IPS DF 4.7 (cell line): ENCODE results near the gene ARHGAP27.

Experiments
- DNase-seq: peaks from one replicate; pipeline ENCODE4 v3.0.0-alpha.2; 2013; ENCODE audit warnings: low spot score; ENCODE audit errors: extremely low read depth

ARHGAP27 gene

GRCh38 chr17:45410144-45411091, 22.3 kb downstream of the ARHGAP27 start:
- no peak for DNase-seq

GRCh38 chr17:45409659-45410076, 23.0 kb downstream of the ARHGAP27 start:
- DNase-seq = no peak

- no peak for DNase-seq
These were observed 23.9 kb downstream of the ARHGAP27 start for GRCh38 chr17:45408611-45409421.

- no peak for DNase-seq
These were observed 26.6 kb downstream of the ARHGAP27 start for GRCh38 chr17:45406107-45406506.

GRCh38 chr17:45405250-45406086, 27.2 kb downstream of the ARHGAP27 start:
- DNase-seq = peak; percentile 93

- DNase-seq = no peak
These were observed 27.8 kb downstream of the ARHGAP27 start for GRCh38 chr17:45404870-45405249.

GRCh38 chr17:45403906-45404490, 28.7 kb downstream of the ARHGAP27 start:
- DNase-seq = no peak

GRCh38 chr17:45402916-45403315, 29.8 kb downstream of the ARHGAP27 start:
- no peak for DNase-seq

GRCh38 chr17:45398800-45399199, 33.9 kb downstream of the ARHGAP27 start:
- no peak for DNase-seq

- DNase-seq = no peak
These were observed 34.9 kb downstream of the ARHGAP27 start for GRCh38 chr17:45397796-45398195.

- DNase-seq = no peak
These were observed 36.0 kb downstream of the ARHGAP27 start for GRCh38 chr17:45396496-45397205.

- no peak for DNase-seq
These were observed 36.9 kb downstream of the ARHGAP27 start for GRCh38 chr17:45395569-45396415.

GRCh38 chr17:45394913-45395568, 37.6 kb downstream of the ARHGAP27 start:
- peak; percentile 85 for DNase-seq

- no peak for DNase-seq
These were observed 38.1 kb downstream of the ARHGAP27 start for GRCh38 chr17:45394564-45394912.

- no peak for DNase-seq
These were observed 38.6 kb downstream of the ARHGAP27 start for GRCh38 chr17:45394091-45394490.

- no peak for DNase-seq
These were observed 39.3 kb downstream of the ARHGAP27 start for GRCh38 chr17:45393411-45393810.

GRCh38 chr17:45391918-45392317, 40.8 kb downstream of the ARHGAP27 start:
- DNase-seq = no peak

GRCh38 chr17:45391291-45391690, 41.4 kb downstream of the ARHGAP27 start:
- DNase-seq = no peak

- no peak for DNase-seq
These were observed 43.3 kb downstream of the ARHGAP27 start for GRCh38 chr17:45389354-45389753.
